ENCODE measurements around the gene HACE1. TPM values are rescaled to one million over a fixed set of nuclear protein-coding genes. Genes with fewer than 3 reads are reported as not detected.

The HACE1 gene
- total RNA-seq, 1 experiment from 2014 or later: 5.5 TPM

DNA sequence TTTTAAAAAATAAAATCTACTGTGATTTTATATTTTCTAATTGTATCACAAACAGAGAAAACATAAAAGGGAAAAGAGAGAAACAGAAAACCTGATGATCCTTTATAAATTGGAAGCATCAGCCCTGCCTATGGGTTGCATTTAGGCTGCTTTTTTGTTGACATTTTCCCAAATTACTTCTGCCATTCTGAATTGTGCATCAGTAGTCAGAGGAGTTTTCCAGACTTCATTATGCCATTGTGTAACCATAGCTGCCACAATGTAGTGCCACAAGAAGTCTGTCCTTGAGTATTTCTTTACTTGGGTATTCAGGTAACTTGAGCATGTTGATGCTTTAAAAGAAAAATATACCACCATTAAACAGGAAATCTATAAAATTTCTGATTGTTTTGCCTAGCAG lies 130.3 kb downstream of the HACE1 start:
- no peak for DNase-seq (ENCODE audit: unreplicated experiment)
- no peak overlapping the region for H3K4me3 Mint-ChIP-seq (ENCODE audit: unreplicated experiment)
- H3K4me1 Mint-ChIP-seq (ENCODE audit: insufficient read depth, unreplicated experiment): no peaks in the 10 kb centered on the region
- no peak overlapping the region for H3K27ac Mint-ChIP-seq (ENCODE audit: low read depth, unreplicated experiment)
- no peak for TF ChIP-seq CTCF (IDR thresholded peaks at IDR 0.05; ENCODE audit: unreplicated experiment)
- ChIA-PET POLR2A (no interaction called here), CTCF (no interaction called here)
- intact Hi-C loops (cut with micrococcal nuclease): no loop called here
- H3K9me3 Mint-ChIP-seq (ENCODE audit: unreplicated experiment): no peaks in the 10 kb centered on the region
- H3K27me3 Mint-ChIP-seq (ENCODE audit: insufficient read depth, unreplicated experiment): no peaks in the 10 kb centered on the region
- H3K36me3 Mint-ChIP-seq (ENCODE audit: insufficient read depth, unreplicated experiment): peaks cover 6% of the 10 kb centered on the region
- no TSS peak for BruUV-seq (replicated peaks)

- POLR2A ChIA-PET: interaction anchor here (0.6 to 0.7 kb wide), 2 partner anchors 14 to 59 kb away, joined by 3 to 4 read pairs; no protein-coding TSS in a partner anchor
- peaks cover 2% of the 10 kb centered on the region for H3K36me3 Mint-ChIP-seq (ENCODE audit: insufficient read depth, unreplicated experiment)
- no peak overlapping the region for H3K4me3 Mint-ChIP-seq (ENCODE audit: unreplicated experiment)
- H3K9me3 Mint-ChIP-seq (ENCODE audit: unreplicated experiment): no peaks in the 10 kb centered on the region
- no peak for DNase-seq (ENCODE audit: unreplicated experiment)
- TF ChIP-seq CTCF (IDR thresholded peaks at IDR 0.05; ENCODE audit: unreplicated experiment): no peak
- CTCF ChIA-PET: interaction anchor here (1.2 kb wide), 1 partner anchor 20 kb away, joined by 4 read pairs; no protein-coding TSS in a partner anchor
- BruUV-seq (replicated peaks): no TSS peak
- H3K4me1 Mint-ChIP-seq (ENCODE audit: insufficient read depth, unreplicated experiment): no peaks in the 10 kb centered on the region
- H3K27me3 Mint-ChIP-seq (ENCODE audit: insufficient read depth, unreplicated experiment): no peaks in the 10 kb centered on the region
- intact Hi-C loops (cut with micrococcal nuclease): no loop called here
- H3K27ac Mint-ChIP-seq (ENCODE audit: low read depth, unreplicated experiment): no peak overlapping the region
Measured at GRCh38 chr6:104728448-104728847, 131.3 kb downstream of the HACE1 start.

GRCh38 chr6:104718672-104719071 lies 141.0 kb downstream of the HACE1 start:
- intact Hi-C loops (cut with micrococcal nuclease): no loop called here
- no TSS peak for BruUV-seq (replicated peaks)
- no peak for TF ChIP-seq CTCF (IDR thresholded peaks at IDR 0.05; ENCODE audit: unreplicated experiment)
- POLR2A ChIA-PET: interaction anchor here (0.7 to 0.8 kb wide), 2 partner anchors 12 to 1976 kb away, joined by 3 to 4 read pairs; no protein-coding TSS in a partner anchor
- H3K4me3 Mint-ChIP-seq (ENCODE audit: unreplicated experiment): no peak overlapping the region
- H3K27ac Mint-ChIP-seq (ENCODE audit: low read depth, unreplicated experiment): peak overlapping the region; percentile 16
- CTCF ChIA-PET: interaction anchor here (1.0 kb wide), 1 partner anchor 62 kb away, joined by 3 read pairs; no protein-coding TSS in a partner anchor
- H3K4me1 Mint-ChIP-seq (ENCODE audit: insufficient read depth, unreplicated experiment): no peaks in the 10 kb centered on the region
- DNase-seq (ENCODE audit: unreplicated experiment): no peak
- H3K9me3 Mint-ChIP-seq (ENCODE audit: unreplicated experiment): no peaks in the 10 kb centered on the region
- no peaks in the 10 kb centered on the region for H3K36me3 Mint-ChIP-seq (ENCODE audit: insufficient read depth, unreplicated experiment)
- no peaks in the 10 kb centered on the region for H3K27me3 Mint-ChIP-seq (ENCODE audit: insufficient read depth, unreplicated experiment)

GRCh38 chr6:104716858-104717257 lies 142.9 kb downstream of the HACE1 start:
- ChIA-PET POLR2A (no interaction called here), CTCF (no interaction called here)
- no peak overlapping the region for H3K27ac Mint-ChIP-seq (ENCODE audit: low read depth, unreplicated experiment)
- no TSS peak for BruUV-seq (replicated peaks)
- no peaks in the 10 kb centered on the region for H3K36me3 Mint-ChIP-seq (ENCODE audit: insufficient read depth, unreplicated experiment)
- no peak for TF ChIP-seq CTCF (IDR thresholded peaks at IDR 0.05; ENCODE audit: unreplicated experiment)
- H3K9me3 Mint-ChIP-seq (ENCODE audit: unreplicated experiment): no peaks in the 10 kb centered on the region
- intact Hi-C loops (cut with micrococcal nuclease): no loop called here
- H3K4me3 Mint-ChIP-seq (ENCODE audit: unreplicated experiment): no peak overlapping the region
- no peaks in the 10 kb centered on the region for H3K4me1 Mint-ChIP-seq (ENCODE audit: insufficient read depth, unreplicated experiment)
- H3K27me3 Mint-ChIP-seq (ENCODE audit: insufficient read depth, unreplicated experiment): no peaks in the 10 kb centered on the region
- DNase-seq (ENCODE audit: unreplicated experiment): no peak
